SK-N-SH treated with all-trans-retinoic acid at 6 μM for 48 hours (cell line): Measurements from ENCODE around the gene KIAA0319L.

Experiments
- ARNTL ChIP-seq: fragments of 450-650 bp; formaldehyde crosslinking; IDR thresholded peaks from 2 replicates; pipeline ENCODE4 v1.5.0; 2020; ENCODE audit warnings: low read depth, mild to moderate bottlenecking, moderate library complexity, borderline replicate concordance
- CREB5 ChIP-seq: fragments of 250-450 bp; sonication (Bioruptor Pico); IDR thresholded peaks from 2 replicates; pipeline ENCODE4 v1.5.1; 2020; ENCODE audit warnings: low read depth, mild to moderate bottlenecking, moderate library complexity
- CSDC2 ChIP-seq: fragments of 250-450 bp; sonication (Bioruptor Pico); IDR thresholded peaks from 2 replicates; pipeline ENCODE4 v1.5.0; 2020; ENCODE audit warnings: mild to moderate bottlenecking, moderate library complexity
- ESRRG ChIP-seq: fragments of 250-450 bp; sonication (Bioruptor Pico); IDR thresholded peaks from 2 replicates; pipeline ENCODE4 v1.6.1; 2021; ENCODE audit warnings: mild to moderate bottlenecking
- OSR1 ChIP-seq: fragments of 250-450 bp; sonication (Bioruptor Pico); IDR thresholded peaks from 2 replicates; pipeline ENCODE4 v1.8.0; 2022; ENCODE audit warnings: moderate library complexity, mild to moderate bottlenecking, inconsistent platforms
- PATZ1 ChIP-seq: fragments of 250-450 bp; sonication (Bioruptor Pico); IDR thresholded peaks from 2 replicates; pipeline ENCODE4 v1.8.0; 2020; ENCODE audit warnings: mild to moderate bottlenecking, moderate library complexity, borderline replicate concordance
- PPARA ChIP-seq: fragments of 250-450 bp; sonication (Bioruptor Pico); IDR thresholded peaks from 2 replicates; pipeline ENCODE4 v1.5.0; 2020; ENCODE audit warnings: mild to moderate bottlenecking, borderline replicate concordance
- ZFP3 ChIP-seq: fragments of 250-450 bp; sonication (Bioruptor Pico); IDR thresholded peaks from 2 replicates; pipeline ENCODE4 v1.5.0; 2020; ENCODE audit warnings: mild to moderate bottlenecking, moderate library complexity
- ZFP30 ChIP-seq: fragments of 450-650 bp; formaldehyde crosslinking; IDR thresholded peaks from 2 replicates; pipeline ENCODE4 v1.5.0; 2022; ENCODE audit warnings: mild to moderate bottlenecking, moderate library complexity

GRCh38 chr1:35454176-35454575, 103.0 kb downstream of the KIAA0319L start:
- TF ChIP-seq OSR1 = no peak
- TF ChIP-seq CSDC2 = no peak
- TF ChIP-seq PATZ1 (CRISPR knock-in tag) = no peak
- no peak for TF ChIP-seq ZFP3 (CRISPR knock-in tag)
- no peak for TF ChIP-seq CREB5 (CRISPR knock-in tag)
- no peak for TF ChIP-seq ESRRG (CRISPR knock-in tag)
- no peak for TF ChIP-seq PPARA (CRISPR knock-in tag)
- no peak for TF ChIP-seq ARNTL (CRISPR knock-in tag)
- TF ChIP-seq ZFP30 (CRISPR knock-in tag) = no peak
